T-helper 2 cell treated with Interferon-gamma antibody and Interleukin-4, amounts not matched to agents 100 ng/mL and 5 ng/mL, for 36 hours (primary cell): ENCODE results near the gene COLEC11. TPM values are rescaled to one million over a fixed set of nuclear protein-coding genes. Genes with fewer than 3 reads are reported as not detected.
"Not testable (repeated sequence)": the region's sequence is repeated elsewhere in the genome, so short reads cannot be mapped to it uniquely, and the experiment has no call there.

Source experiments
- intact Hi-C: fragments of 100-400 bp; cut with micrococcal nuclease; formaldehyde crosslinking; loops from one replicate; pipeline ENCODE4 v1.15.1; 2023
- total RNA-seq: library from RNA; stranded (reverse); gene quantifications from 2 replicates; pipeline ENCODE4 v1.2.3, GENCODE V29; 2022

The COLEC11 gene
- total RNA-seq: 0.27 TPM in 1 of 2 replicates, not detected in the other

DNA sequence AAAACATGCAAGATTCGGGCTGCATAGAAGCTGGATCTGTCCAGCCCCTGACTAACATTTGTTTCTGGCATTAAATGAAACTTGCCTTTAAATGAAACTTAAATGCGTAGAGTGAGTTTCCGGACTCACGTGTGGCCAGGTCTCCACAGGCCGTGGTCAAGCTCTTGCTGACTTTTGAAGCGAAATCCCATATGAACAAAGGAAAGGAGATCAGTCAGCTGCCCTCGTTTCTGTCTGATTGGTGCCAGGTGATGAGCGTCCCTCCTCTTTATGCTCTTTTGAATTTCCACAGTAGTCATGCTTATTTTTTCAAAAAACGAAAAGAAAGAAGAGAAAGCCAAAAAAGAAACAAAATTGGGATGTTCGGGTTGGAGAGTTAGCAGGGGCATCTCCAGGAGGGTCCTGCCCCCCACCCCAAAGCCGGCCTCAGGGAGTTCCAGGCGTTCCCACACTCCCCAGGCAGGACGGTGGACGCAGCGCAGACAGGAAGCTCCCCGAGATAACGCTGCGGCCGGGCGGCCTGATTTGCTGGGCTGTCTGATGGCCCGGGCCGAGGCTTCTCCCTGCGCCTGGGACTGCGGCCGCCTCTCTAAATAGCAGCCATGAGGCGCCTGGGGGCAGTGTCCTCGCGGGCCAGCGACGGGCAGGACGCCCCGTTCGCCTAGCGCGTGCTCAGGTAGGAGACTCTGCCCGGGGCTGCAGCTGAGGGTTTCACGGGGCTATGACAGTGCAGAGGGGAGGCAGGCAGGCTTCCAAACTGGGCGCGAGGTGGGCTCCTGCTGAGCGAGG, at the start of gene COLEC11:
COLEC11 (plus strand) TSS at position 620 of the 789 bp plus-strand sequence. CDS start 9,229 bp downstream, outside the sequence.
- intact Hi-C loops: no loop called here

GRCh38 chr2:3545788-3546478, 49.0 kb upstream of the COLEC11 start:
- intact Hi-C loops: no loop called here

DNA sequence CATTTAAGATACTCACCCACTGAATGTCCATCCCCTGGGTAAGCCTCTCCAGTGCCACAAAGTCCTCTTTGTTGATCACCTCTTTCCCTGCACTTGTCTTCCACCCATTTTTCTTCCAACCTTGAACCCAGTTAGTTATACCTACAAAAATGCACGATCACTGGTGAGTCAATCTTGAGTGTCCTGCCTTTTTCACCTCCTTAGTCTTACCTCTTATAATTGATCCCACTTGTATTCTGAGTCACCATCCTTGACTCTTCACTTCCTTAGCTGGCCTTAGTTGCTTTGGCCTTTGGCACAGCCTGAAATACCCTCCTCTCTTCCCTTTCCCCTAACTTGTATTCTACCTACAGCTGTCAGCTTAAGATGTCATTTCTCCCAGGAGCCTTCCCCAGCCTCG, 47.0 kb upstream of the COLEC11 start:
- intact Hi-C loops: no loop called here

DNA sequence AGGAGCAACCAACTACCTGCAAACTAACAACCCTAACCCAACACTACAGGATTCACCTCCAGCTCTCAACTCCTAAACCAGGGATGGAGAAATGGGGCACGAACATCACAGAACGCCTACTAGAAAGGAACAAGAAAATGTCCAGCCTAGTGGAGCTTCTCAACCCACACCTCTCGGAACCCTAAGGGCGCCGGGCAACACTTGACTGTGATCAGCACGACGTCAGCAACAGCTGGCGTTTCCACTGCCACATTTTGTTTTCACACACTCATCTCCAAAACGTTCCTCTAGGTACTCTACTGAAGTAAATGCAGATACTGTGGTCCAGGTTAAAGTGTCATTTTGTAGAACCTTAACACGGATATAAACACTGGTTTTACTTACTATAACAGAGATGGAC, 41.0 kb upstream of the COLEC11 start:
- intact Hi-C loops: loop anchor here (10.0 kb wide), 1 partner anchor 329 kb away; no protein-coding TSS in a partner anchor

DNA sequence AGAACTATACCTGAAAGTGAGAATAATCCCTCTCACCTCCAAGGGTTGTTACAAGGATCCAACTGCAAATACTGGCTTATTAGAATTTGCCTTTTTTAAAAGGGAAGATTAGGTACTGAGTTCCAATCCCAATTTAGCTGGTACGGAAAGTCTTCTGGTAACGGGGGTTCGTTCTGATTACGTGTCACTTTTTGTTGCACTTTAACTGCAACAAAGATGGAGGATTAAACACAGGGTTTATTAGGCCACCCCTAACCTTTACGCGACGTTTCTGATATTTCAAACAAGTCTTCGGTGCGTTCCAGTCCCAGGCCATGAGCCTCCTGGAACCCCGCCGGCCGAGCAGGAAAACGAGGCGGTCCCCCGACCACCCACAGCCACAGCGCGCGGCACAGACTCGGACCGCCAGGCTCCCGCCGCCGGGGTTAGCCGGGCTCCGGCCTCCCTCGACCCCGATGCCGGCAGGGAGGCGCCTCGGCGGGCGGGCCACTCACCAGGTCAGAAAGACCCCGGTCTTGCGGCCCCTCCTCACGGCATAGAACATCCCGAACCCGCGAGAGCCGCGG, 37.2 kb upstream of the COLEC11 start:
- intact Hi-C loops: loop anchor here (1.0 to 10.0 kb wide), 6 partner anchors 18 to 333 kb away; partner anchors contain the start of genes ADI1, EIPR1 and RPS7

GRCh38 chr2:3558205-3559014, 36.5 kb upstream of the COLEC11 start, which contains the start of gene RNASEH1:
Gene RNASEH1, minus strand, starts transcription at chr2:3558333. Its CDS starts 73 bp downstream, at chr2:3558260.
- intact Hi-C loops: loop anchor here (1.0 to 10.0 kb wide), 6 partner anchors 17 to 334 kb away; partner anchors contain the start of genes ADI1, EIPR1 and RPS7

DNA sequence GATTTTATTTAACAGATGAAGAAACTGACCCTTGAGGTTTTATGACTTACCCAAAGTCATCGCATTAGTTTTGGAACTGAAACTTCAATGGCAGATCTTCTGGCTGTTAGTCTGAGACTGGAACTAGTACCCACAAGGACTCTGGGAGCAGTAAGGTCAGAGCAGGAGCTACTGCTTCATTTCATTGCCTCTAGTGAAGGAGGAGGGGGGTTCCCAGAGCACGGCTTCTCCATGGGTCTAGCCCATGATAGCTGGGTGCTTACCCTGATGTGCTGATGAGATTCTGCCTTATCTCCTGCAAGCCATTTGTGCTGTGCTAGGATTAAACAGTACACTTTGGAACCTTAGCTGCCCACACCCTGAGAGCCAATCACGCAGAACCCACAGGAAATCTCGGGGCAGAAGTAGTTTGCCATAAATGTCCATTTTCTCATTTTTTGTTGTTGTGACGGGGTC, 31.4 kb upstream of the COLEC11 start:
- intact Hi-C loops: no loop called here

DNA sequence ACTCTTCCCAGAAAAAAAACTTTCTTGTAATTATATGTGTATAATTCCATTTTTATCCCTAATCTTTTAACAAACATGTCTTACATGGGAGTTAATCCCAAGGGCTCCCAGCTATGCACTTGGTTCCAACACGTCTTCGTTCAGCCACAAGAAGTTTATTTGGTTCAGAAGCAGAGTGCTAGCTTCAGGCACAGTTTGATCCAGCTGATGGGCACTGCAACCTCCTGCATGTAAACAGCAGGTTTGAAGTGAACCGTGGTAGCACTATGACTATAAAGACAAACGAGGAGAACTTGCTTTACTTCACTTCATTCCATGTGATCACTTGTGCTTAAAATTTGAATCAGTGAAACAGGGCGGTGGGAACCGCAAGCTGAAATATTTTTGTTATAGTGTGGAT, 29.8 kb upstream of the COLEC11 start:
- intact Hi-C loops: no loop called here

DNA sequence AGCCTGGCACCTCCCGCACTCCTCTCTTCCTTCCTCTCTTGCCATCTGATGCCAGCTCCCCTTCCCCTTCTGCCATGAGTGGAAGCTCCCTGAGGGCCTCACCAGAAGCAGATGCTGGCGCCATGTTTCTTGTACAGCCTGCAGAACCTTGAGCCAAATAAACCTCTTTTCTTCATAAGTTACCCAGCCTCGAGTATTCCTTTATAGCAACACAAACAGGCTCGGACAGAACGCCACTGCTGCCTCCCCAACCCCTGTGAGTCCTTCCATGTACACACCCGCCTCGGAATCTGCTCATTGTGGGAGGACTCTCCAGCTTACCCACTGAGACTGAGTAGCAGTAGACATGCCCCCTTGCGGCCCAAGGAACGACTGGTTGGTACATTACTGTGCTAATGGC, 28.1 kb upstream of the COLEC11 start:
- intact Hi-C loops: no loop called here

DNA sequence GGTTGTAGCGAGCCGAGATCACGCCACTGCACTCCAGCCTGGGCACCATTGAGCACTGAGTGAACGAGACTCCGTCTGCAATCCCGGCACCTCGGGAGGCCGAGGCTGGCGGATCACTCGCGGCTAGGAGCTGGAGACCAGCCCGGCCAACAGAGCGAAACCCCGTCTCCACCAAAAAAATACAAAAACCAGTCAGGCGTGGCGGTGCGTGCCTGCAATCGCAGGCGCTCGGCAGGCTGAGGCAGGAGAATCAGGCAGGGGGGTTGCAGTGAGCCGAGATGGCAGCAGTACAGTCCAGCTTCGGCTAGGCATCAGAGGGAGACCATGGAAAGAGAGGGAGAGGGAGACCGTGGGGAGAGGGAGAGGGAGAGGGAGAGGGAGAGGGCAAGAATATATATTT, 25.3 kb upstream of the COLEC11 start:
- intact Hi-C loops: not testable (repeated sequence)

DNA sequence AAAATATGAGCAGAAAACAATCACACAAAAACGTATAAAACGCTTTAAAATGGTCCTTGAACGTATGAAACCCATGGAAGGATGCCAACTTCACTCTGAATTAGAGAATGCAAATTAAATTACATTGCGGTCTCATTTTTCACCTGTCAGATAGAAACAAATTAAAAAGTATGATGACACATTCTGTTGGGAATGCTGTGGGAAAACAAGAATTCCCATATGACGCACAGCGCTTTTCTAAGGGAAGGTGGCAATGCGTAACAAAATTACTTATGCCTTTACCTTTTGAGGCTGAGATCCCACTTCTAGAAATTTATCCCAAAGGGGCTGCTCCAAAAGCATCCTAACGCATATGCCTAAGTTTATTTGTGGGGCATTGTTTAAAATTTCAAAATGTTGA, 23.6 kb upstream of the COLEC11 start:
- intact Hi-C loops: no loop called here

GRCh38 chr2:3572620-3573019, 22.3 kb upstream of the COLEC11 start:
- intact Hi-C loops: no loop called here

DNA sequence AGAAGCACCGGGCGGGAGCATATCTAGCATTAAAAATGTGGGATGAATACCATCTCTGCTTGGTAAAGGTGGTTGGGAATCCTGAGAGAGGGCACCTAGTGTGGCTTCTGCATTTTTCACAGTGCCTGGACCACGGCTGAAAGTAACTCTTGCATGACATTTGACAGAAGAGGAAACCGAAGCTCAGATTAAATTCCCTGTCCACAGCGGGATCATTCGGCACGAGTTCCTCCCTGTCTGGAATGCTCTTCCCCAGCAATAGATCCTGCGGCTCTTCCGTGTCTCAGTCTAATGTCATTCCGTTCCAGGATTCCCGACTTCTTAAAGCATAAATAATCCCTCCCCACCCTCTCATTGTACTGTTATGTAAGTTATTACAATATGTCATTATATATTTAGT, 20.8 kb upstream of the COLEC11 start:
- intact Hi-C loops: no loop called here

DNA sequence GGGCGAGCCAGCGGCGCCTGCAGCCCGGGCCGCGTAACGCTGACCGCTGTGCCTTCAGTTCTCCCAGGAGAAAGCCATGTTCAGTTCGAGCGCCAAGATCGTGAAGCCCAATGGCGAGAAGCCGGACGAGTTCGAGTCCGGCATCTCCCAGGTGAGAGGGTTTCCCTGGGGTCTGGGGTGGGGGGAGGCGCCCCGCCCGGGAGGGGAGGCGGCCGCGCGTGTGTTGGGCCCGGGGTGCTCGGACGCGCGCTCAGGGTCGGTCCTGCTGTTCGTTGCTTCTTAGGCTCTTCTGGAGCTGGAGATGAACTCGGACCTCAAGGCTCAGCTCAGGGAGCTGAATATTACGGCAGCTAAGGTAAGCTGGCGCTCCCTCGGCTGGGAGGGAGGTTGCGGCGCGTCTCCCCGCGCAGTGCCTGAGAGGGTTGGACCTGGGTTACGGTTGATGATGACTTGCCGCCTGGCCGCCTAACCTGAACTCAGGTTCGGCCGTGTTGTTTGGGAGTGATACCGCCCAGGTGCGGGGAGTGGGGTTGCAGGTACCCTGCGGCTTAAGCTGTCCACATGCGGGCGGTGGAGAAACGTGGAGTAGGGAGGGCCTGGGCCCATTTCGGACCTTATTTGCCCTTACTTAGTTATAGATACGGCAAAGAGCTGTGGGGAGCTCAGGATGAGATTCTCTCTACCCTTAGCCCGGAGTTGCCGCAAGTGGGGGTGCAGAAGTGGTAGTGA, 19.2 kb upstream of the COLEC11 start:
- intact Hi-C loops: loop anchor here (1.0 kb wide), 4 partner anchors 17 to 196 kb away; partner anchors contain the start of genes ADI1, RNASEH1 and TRAPPC12

DNA sequence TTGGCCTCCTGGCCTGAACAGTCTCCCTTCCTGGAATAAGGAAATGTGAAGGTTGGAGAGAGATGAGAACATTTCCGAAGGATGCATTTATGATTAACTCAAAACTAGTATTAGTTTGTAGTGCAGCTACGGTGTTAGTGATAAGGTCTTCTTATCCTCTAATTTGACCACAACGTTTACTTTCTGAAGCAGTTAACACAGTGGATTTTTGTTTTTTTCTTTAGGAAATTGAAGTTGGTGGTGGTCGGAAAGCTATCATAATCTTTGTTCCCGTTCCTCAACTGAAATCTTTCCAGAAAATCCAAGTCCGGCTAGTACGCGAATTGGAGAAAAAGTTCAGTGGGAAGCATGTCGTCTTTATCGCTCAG, 18.7 kb upstream of the COLEC11 start:
- intact Hi-C loops: not testable (repeated sequence)

DNA sequence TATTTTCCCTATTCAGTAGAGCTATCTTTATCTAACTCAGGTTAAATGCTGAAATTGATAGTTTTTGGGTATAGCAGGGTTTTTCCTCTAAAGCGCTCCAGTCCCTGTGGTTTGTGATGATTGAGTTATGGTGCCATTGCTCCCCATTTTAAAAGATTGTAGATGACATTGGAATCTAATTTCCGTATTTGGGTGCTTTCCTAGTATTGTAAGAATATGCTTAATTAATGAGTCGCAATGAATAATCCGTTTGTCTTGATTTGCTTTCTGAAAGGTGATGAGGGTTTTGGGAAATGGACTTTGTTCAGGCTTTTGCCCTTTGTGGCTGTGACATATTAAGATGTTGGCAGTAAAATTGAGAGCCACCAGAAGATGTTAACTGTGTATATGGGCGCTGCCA, 15.9 kb upstream of the COLEC11 start:
- intact Hi-C loops: no loop called here

DNA sequence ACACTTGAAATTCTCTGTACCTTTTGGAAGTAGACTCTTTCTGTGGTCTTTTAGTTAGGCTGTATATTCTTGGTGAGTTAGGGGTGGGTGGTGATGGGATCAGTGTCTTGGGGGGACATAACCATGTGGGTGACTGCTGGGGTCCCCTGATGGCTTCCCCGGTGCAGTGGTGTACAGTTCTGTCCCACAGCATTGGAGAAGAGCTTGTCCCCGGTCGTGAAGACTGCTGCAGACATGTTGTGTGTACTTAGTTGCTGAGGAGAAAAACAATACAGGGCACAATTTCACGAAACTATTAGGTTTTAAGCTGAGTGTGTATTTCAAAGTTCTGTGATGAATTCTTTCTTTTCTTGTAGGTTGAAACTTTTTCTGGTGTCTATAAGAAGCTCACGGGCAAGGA, 14.5 kb upstream of the COLEC11 start:
- intact Hi-C loops: no loop called here

- intact Hi-C loops: no loop called here
Observed at GRCh38 chr2:3581367-3582262, 13.3 kb upstream of the COLEC11 start.

- intact Hi-C loops: no loop called here
Observed at GRCh38 chr2:3584076-3584475, 10.8 kb upstream of the COLEC11 start.
